CD4-positive, alpha-beta memory T cell (primary cell): ENCODE data around the gene RRH. TPM values are rescaled to one million over a fixed set of nuclear protein-coding genes. Genes with fewer than 3 reads are reported as not detected.
"Not testable (repeated sequence)": the region's sequence is repeated elsewhere in the genome, so short reads cannot be mapped to it uniquely, and the experiment has no call there.

Source experiments
- CTCF ChIA-PET: fragments of 350-600 bp; sonication (Branson Sonifier 250); formaldehyde crosslinking; loops from one replicate; lab custom pipeline; 2021; ENCODE audit warnings: inconsistent platforms; ENCODE audit not compliant: partially characterized antibody; lab: Charles Lee
- POLR2A ChIA-PET: fragments of 350-600 bp; sonication (Branson Sonifier 250); formaldehyde crosslinking; loops from one replicate; lab custom pipeline; 2021; ENCODE audit not compliant: partially characterized antibody; lab: Charles Lee
- DNase-seq, 5 donors: peaks; one replicate each; pipeline versions ENCODE4 v3.0.0 to v3.0.0-alpha.2; 2020 to 2022; ENCODE audit warnings: mixed read lengths in 1 of 5
- H3K27ac ChIP-seq: one replicate; pipeline ENCODE4 v1.7.0; 2013; ENCODE audit warnings: low read depth, low read length
- H3K27me3 ChIP-seq: 2 replicates; pipeline ENCODE4 v1.7.0; 2013; ENCODE audit warnings: mild to moderate bottlenecking, low read length, moderate library complexity; ENCODE audit not compliant: insufficient read depth
- H3K36me3 ChIP-seq: 2 replicates; pipeline ENCODE4 v1.7.0; 2013; ENCODE audit warnings: mild to moderate bottlenecking, low read length, moderate library complexity; ENCODE audit not compliant: insufficient read depth
- H3K4me1 ChIP-seq: 2 replicates; pipeline ENCODE4 v1.7.0; 2013; ENCODE audit warnings: mild to moderate bottlenecking, low read length, moderate library complexity; ENCODE audit not compliant: insufficient read depth
- H3K4me3 ChIP-seq, 2 donors: one replicate each; pipeline ENCODE4 v1.7.0; 2013; ENCODE audit warnings: low read length in 2 of 2, mild to moderate bottlenecking in 1 of 2
- H3K9me3 ChIP-seq, 2 donors: one replicate each; pipeline ENCODE4 v1.7.0; 2013; ENCODE audit warnings: low read length in 2 of 2, control low read depth in 1 of 2; ENCODE audit not compliant: control insufficient read depth in 1 of 2
- H3K27ac Mint-ChIP-seq, 7 donors: one replicate each; pipeline ENCODE4 v1.8.0; 2020 to 2021; ENCODE audit warnings: mixed read lengths in 7 of 7, mild to moderate bottlenecking in 6 of 7, inconsistent platforms in 3 of 7, moderate library complexity in 3 of 7
- H3K27me3 Mint-ChIP-seq, 2 donors: one replicate each; pipeline ENCODE4 v1.8.0; 2020 to 2021; ENCODE audit warnings: mixed read lengths in 2 of 2
- H3K36me3 Mint-ChIP-seq, 2 donors: one replicate each; pipeline ENCODE4 v1.8.0; 2020 to 2021; ENCODE audit warnings: mixed read lengths in 2 of 2, inconsistent platforms in 1 of 2, mild to moderate bottlenecking in 1 of 2
- H3K4me1 Mint-ChIP-seq, 4 donors: one replicate each; pipeline ENCODE4 v1.8.0; 2020 to 2021; ENCODE audit warnings: mixed read lengths in 4 of 4, mild to moderate bottlenecking in 1 of 4
- H3K4me3 Mint-ChIP-seq, 8 donors: one replicate each; pipeline ENCODE4 v1.8.0; 2020 to 2021; ENCODE audit warnings: mixed read lengths in 8 of 8, mild to moderate bottlenecking in 7 of 8, moderate library complexity in 6 of 8, inconsistent platforms in 3 of 8
- H3K9me3 Mint-ChIP-seq, 8 donors: one replicate each; pipeline ENCODE4 v1.8.0; 2020 to 2021; ENCODE audit warnings: mixed read lengths in 8 of 8, mild to moderate bottlenecking in 5 of 8, inconsistent platforms in 3 of 8, moderate library complexity in 1 of 8
- intact Hi-C: fragments of 100-400 bp; cut with micrococcal nuclease; formaldehyde crosslinking; loops from one replicate; pipeline ENCODE4 v1.15.1; 2023
- polyA plus RNA-seq, 2 donors: library from polyadenylated mRNA; unstranded; fragments of 300-500 nt; fragmentation: Illumina TruSeq; gene quantifications; one replicate each; pipeline ENCODE4 v1.2.3, GENCODE V29; 2021
- total RNA-seq, 2 experiments: library from RNA; stranded (reverse); gene quantifications; one replicate each; pipeline ENCODE4 v1.2.3, GENCODE V29; 2021

The RRH gene
- total and polyA plus RNA-seq, 4 experiments from 2014 or later: 0.30 TPM; not detected in 3

- H3K36me3 Mint-ChIP-seq: peaks cover 5 to 28% of the 10 kb centered on the region in 2 donors
- no peaks in the 10 kb centered on the region for H3K27me3 Mint-ChIP-seq
- Histone ChIP-seq H3K36me3 (no peaks in the 10 kb centered on the region), H3K9me3 (no peaks in the 10 kb centered on the region), H3K27ac (no peak overlapping the region), H3K27me3 (no peaks in the 10 kb centered on the region), H3K4me3 (no peak overlapping the region), H3K4me1 (no peaks in the 10 kb centered on the region)
- CTCF ChIA-PET: no interaction called here
- POLR2A ChIA-PET: no interaction called here
- no peak overlapping the region for H3K4me3 Mint-ChIP-seq
- DNase-seq: no peak
- peaks cover 0 to 3% (median 0%) of the 10 kb centered on the region in 8 donors for H3K9me3 Mint-ChIP-seq
- H3K4me1 Mint-ChIP-seq: no peaks in the 10 kb centered on the region
- intact Hi-C loops: no loop called here
- H3K27ac Mint-ChIP-seq: no peak overlapping the region
Measured at GRCh38 chr4:109836985-109837384, 9.2 kb downstream of the RRH start.

GRCh38 chr4:109846395-109847098 is 18.8 kb downstream of the RRH start:
- Histone ChIP-seq H3K36me3 (no peaks in the 10 kb centered on the region), H3K9me3 (no peaks in the 10 kb centered on the region), H3K4me3 (no peak overlapping the region), H3K27ac (no peak overlapping the region), H3K4me1 (no peaks in the 10 kb centered on the region), H3K27me3 (no peaks in the 10 kb centered on the region)
- no peak overlapping the region for H3K27ac Mint-ChIP-seq
- no peak for DNase-seq
- POLR2A ChIA-PET: no interaction called here
- intact Hi-C loops: no loop called here
- no peaks in the 10 kb centered on the region for H3K27me3 Mint-ChIP-seq
- H3K36me3 Mint-ChIP-seq: no peaks in the 10 kb centered on the region
- no peak overlapping the region for H3K4me3 Mint-ChIP-seq
- CTCF ChIA-PET: no interaction called here
- H3K4me1 Mint-ChIP-seq: no peaks in the 10 kb centered on the region
- no peaks in the 10 kb centered on the region for H3K9me3 Mint-ChIP-seq

GRCh38 chr4:109847896-109848442 is 20.2 kb downstream of the RRH start, which contains the start of gene LRIT3:
TSS of gene LRIT3 (plus strand) at chr4:109848107. CDS start at chr4:109848202, 95 bp downstream.
- DNase-seq: no peak
- H3K4me1 ChIP-seq: no peaks in the 10 kb centered on the region
- ChIA-PET CTCF (no interaction called here), POLR2A (no interaction called here)
- Mint-ChIP-seq H3K9me3 (peaks cover 0 to 2% (median 0%) of the 10 kb centered on the region in 8 donors), H3K36me3 (peaks cover 6 to 8% of the 10 kb centered on the region in 2 donors), H3K27me3 (no peaks in the 10 kb centered on the region), H3K4me1 (peaks cover 0 to 1% (median 0%) of the 10 kb centered on the region in 4 donors), H3K27ac (no peak within 1 kb of the TSS), H3K4me3 (no peak within 1 kb of the TSS)
- no peaks in the 10 kb centered on the region for H3K27me3 ChIP-seq
- no peak within 1 kb of the TSS for H3K27ac ChIP-seq
- no peaks in the 10 kb centered on the region for H3K36me3 ChIP-seq
- intact Hi-C loops: no loop called here
- no peak within 1 kb of the TSS for H3K4me3 ChIP-seq
- H3K9me3 ChIP-seq: no peaks in the 10 kb centered on the region

GRCh38 chr4:109848501-109848900 is 20.7 kb downstream of the RRH start:
- Mint-ChIP-seq H3K9me3 (peaks cover 0 to 5% (median 0%) of the 10 kb centered on the region in 8 donors), H3K4me1 (peaks cover 0 to 7% (median 0%) of the 10 kb centered on the region in 4 donors), H3K4me3 (no peak overlapping the region), H3K36me3 (peaks cover 10 to 13% of the 10 kb centered on the region in 2 donors), H3K27ac (no peak overlapping the region), H3K27me3 (no peaks in the 10 kb centered on the region)
- intact Hi-C loops: no loop called here
- Histone ChIP-seq H3K9me3 (no peaks in the 10 kb centered on the region), H3K27ac (no peak overlapping the region), H3K27me3 (no peaks in the 10 kb centered on the region), H3K4me1 (no peaks in the 10 kb centered on the region), H3K36me3 (no peaks in the 10 kb centered on the region), H3K4me3 (no peak overlapping the region)
- no peak for DNase-seq
- ChIA-PET CTCF (no interaction called here), POLR2A (no interaction called here)

- H3K4me3 ChIP-seq: no peak overlapping the region
- no peaks in the 10 kb centered on the region for H3K27me3 Mint-ChIP-seq
- H3K9me3 Mint-ChIP-seq: peaks cover 0 to 5% (median 0%) of the 10 kb centered on the region in 8 donors
- DNase-seq: no peak
- H3K27me3 ChIP-seq: no peaks in the 10 kb centered on the region
- no peaks in the 10 kb centered on the region for H3K9me3 ChIP-seq
- H3K27ac Mint-ChIP-seq: no peak overlapping the region
- CTCF ChIA-PET: no interaction called here
- peaks cover 13 to 27% of the 10 kb centered on the region in 2 donors for H3K36me3 Mint-ChIP-seq
- H3K4me3 Mint-ChIP-seq: no peak overlapping the region
- peaks cover 0 to 11% (median under 1%) of the 10 kb centered on the region in 4 donors for H3K4me1 Mint-ChIP-seq
- no peaks in the 10 kb centered on the region for H3K36me3 ChIP-seq
- H3K4me1 ChIP-seq: no peaks in the 10 kb centered on the region
- H3K27ac ChIP-seq: no peak overlapping the region
- POLR2A ChIA-PET: no interaction called here
- intact Hi-C loops: no loop called here
Measured at GRCh38 chr4:109850601-109851000, 22.8 kb downstream of the RRH start.

- CTCF ChIA-PET, H3K36me3 ChIP-seq, H3K9me3 ChIP-seq, intact Hi-C loops, H3K4me1 ChIP-seq, H3K27ac ChIP-seq, H3K27ac Mint-ChIP-seq, H3K27me3 ChIP-seq, POLR2A ChIA-PET, H3K4me1 Mint-ChIP-seq, H3K4me3 Mint-ChIP-seq, H3K27me3 Mint-ChIP-seq, H3K4me3 ChIP-seq, DNase-seq: not testable (repeated sequence)
- Mint-ChIP-seq H3K36me3 (peaks cover 22 to 44% of the 10 kb centered on the region in 2 donors), H3K9me3 (peaks cover 2 to 42% (median 32%) of the 10 kb centered on the region in 8 donors)
Measured at GRCh38 chr4:109859426-109860300, 31.9 kb downstream of the RRH start.

GRCh38 chr4:109861271-109861670 is 33.5 kb downstream of the RRH start:
- Mint-ChIP-seq H3K27me3 (no peaks in the 10 kb centered on the region), H3K9me3 (peaks cover 0 to 42% (median 31%) of the 10 kb centered on the region in 8 donors), H3K4me3 (no peak overlapping the region), H3K4me1 (no peaks in the 10 kb centered on the region), H3K27ac (no peak overlapping the region), H3K36me3 (peaks cover 15 to 30% of the 10 kb centered on the region in 2 donors)
- ChIA-PET POLR2A (interaction anchor here (0.5 kb wide), 1 partner anchor 301 kb away, joined by 3 read pairs; the partner anchor contains the start of gene MCUB), CTCF (no interaction called here)
- no peaks in the 10 kb centered on the region for H3K4me1 ChIP-seq
- H3K4me3 ChIP-seq: no peak overlapping the region
- H3K27me3 ChIP-seq: no peaks in the 10 kb centered on the region
- no peak for DNase-seq
- no peaks in the 10 kb centered on the region for H3K36me3 ChIP-seq
- no peaks in the 10 kb centered on the region for H3K9me3 ChIP-seq
- intact Hi-C loops: no loop called here
- no peak overlapping the region for H3K27ac ChIP-seq
